Bronchial epithelial cell (primary cell): ENCODE results near the gene OR6K6. TPM values are rescaled to one million over a fixed set of nuclear protein-coding genes. Genes with fewer than 3 reads are reported as not detected.

Source experiments
- DNase-seq: peaks from one replicate; pipeline ENCODE4 v3.0.0-alpha.2; 2010; ENCODE audit warnings: low read depth
- FAIRE-seq: peaks from 2 replicates; lab custom pipeline; 2011; peaks lifted over from hg19 to GRCh38; lab: Jason Lieb, UNC
- H3K27me3 ChIP-seq: 2 replicates; pipeline ENCODE4 v1.5.1; 2011; ENCODE audit warnings: low read length; ENCODE audit not compliant: control insufficient read depth, insufficient read depth
- H3K36me3 ChIP-seq: 2 replicates; pipeline ENCODE4 v1.5.1; 2011; ENCODE audit warnings: low read length; ENCODE audit not compliant: control insufficient read depth, insufficient read depth
- H3K4me3 ChIP-seq: 2 replicates; pipeline ENCODE4 v1.5.1; 2011; ENCODE audit warnings: mild to moderate bottlenecking, low read depth, low read length, control low read depth
- CTCF ChIP-seq: IDR thresholded peaks from 2 replicates; pipeline ENCODE4 v1.5.1; 2011; ENCODE audit warnings: mild to moderate bottlenecking, moderate library complexity, low read length, control low read depth, inconsistent platforms; ENCODE audit not compliant: insufficient read depth, severe bottlenecking
- total RNA-seq: library from RNA; depleted of rRNA; stranded (reverse); fragments of >200 nt; gene quantifications from 2 replicates; pipeline ENCODE4 v1.2.1, GENCODE V29; 2014

Gene OR6K6
- total RNA-seq, 1 donor from 2014 or later: not detected

GRCh38 chr1:158719664-158720063 is 34.9 kb upstream of the OR6K6 start:
- no peak overlapping the region for H3K4me3 ChIP-seq
- no peak for FAIRE-seq
- no peaks in the 10 kb centered on the region for H3K27me3 ChIP-seq
- H3K36me3 ChIP-seq: no peaks in the 10 kb centered on the region
- no peak for TF ChIP-seq CTCF
- no peak for DNase-seq

DNA sequence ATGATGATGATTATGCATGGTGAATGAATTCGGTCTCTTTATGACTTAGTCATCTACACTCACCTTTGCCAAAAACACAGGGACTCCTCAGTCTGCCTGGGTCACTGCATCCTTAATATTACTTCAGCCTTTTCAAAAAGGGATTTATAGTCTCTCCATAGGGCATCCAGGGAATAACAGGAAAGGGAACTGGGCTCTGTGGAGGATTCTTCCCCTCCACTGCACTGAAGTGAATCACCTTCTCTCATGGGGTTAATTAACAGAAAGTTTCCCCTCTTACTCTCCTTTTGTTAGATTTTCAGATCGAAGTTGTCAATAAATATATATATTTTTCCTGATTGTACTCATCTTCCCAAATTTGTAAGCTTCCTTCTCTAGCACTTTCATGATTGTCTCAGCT is 33.9 kb upstream of the OR6K6 start, which contains the start of gene OR6K3:
OR6K3 (minus strand) TSS at position 101 of the 400 bp plus-strand sequence. CDS start 2,605 bp downstream, outside the sequence.
- H3K36me3 ChIP-seq: no peaks in the 10 kb centered on the region
- FAIRE-seq: no peak
- no peak for DNase-seq
- no peak within 1 kb of the TSS for H3K4me3 ChIP-seq
- no peak for TF ChIP-seq CTCF
- H3K27me3 ChIP-seq: no peaks in the 10 kb centered on the region

DNA sequence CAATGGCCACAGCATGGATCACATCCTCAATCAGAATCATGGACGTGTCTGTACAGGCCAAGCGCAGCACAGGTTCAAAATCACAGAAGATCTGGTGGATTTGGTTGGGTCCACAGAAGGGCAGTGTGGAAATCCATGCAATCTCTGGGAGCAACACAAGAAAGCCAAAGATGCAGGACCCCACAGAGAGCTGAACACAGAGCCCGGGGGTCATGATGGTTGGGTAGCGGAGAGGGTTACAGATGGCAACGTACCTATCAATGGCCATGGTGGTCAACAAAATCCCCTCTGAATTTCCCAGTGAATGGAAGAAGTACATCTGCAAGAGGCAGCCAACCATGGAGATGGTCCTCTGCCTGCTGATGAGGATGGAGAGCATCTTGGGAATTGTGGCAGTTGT is 30.1 kb upstream of the OR6K6 start:
- no peak for DNase-seq
- TF ChIP-seq CTCF: no peak

DNA sequence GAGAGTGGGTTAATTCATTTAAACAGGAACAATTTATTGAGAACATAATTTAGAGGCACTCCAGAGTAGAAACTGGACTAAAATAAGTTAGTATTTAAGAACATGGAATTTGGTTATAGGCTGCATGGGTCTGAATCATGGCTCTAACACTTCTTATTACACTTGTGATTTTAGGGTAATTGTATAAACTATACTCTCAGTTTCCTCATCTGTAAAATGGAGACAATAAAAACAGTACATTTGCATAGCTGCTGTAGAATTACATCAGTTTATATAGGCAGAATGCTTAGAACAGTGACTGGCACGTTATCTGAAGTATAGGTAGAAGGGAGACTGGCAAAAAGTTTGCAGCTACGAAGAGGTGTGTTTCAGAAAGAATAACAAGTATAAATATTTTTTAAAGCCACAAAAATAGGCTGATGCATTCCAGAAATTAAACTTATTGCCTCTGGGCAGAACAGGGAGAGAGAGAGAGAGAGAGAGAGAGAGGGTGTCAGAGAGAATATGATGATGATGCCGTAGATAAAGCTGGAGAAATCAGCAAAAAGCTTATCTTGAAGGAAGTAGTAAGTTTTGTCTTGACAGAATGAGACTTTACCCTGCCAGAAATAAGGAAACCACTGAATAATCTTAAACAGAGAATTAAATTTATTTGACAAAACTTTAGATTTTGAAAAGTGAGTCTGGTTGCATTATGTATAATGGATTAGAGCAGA is 25.9 kb upstream of the OR6K6 start:
- FAIRE-seq: no peak
- H3K4me3 ChIP-seq: no peak overlapping the region
- H3K36me3 ChIP-seq: no peaks in the 10 kb centered on the region
- no peaks in the 10 kb centered on the region for H3K27me3 ChIP-seq
- no peak for DNase-seq
- no peak for TF ChIP-seq CTCF

More for the DNA sequence above, 30.1 kb upstream of the OR6K6 start:
- Histone ChIP-seq H3K27me3 (no peaks in the 10 kb centered on the region), H3K4me3 (no peak overlapping the region), H3K36me3 (no peaks in the 10 kb centered on the region)
- no peak for FAIRE-seq

GRCh38 chr1:158730453-158730852 is 24.1 kb upstream of the OR6K6 start:
- Histone ChIP-seq H3K4me3 (no peak overlapping the region), H3K27me3 (no peaks in the 10 kb centered on the region), H3K36me3 (no peaks in the 10 kb centered on the region)
- FAIRE-seq: no peak
- TF ChIP-seq CTCF: no peak
- no peak for DNase-seq
